Transverse colon (tissue), 4 donors: ENCODE data around the gene SLC27A4. TPM values are rescaled to one million over a fixed set of nuclear protein-coding genes. Genes with fewer than 3 reads are reported as not detected.

ENCODE experiments used
- DNase-seq: peaks from one replicate; pipeline ENCODE4 v3.0.0-alpha.2; 2019
- H3K27ac ChIP-seq, 4 donors: fragments of 200-600 bp; sonication (generic); 2 replicates each; pipeline ENCODE4 v1.5.1; 2016 to 2018; ENCODE audit warnings: inconsistent platforms in 4 of 4
- H3K27me3 ChIP-seq: fragments of 200-600 bp; sonication (generic); 2 replicates; pipeline ENCODE4 v1.5.1; 2017; ENCODE audit warnings: inconsistent platforms
- H3K36me3 ChIP-seq, 4 donors: fragments of 200-600 bp; sonication (generic); 2 replicates each; pipeline ENCODE4 v1.5.1; 2017 to 2019; ENCODE audit warnings: inconsistent platforms in 4 of 4
- H3K4me1 ChIP-seq, 4 donors: fragments of 200-600 bp; sonication (generic); 2 replicates each; pipeline ENCODE4 v1.5.1; 2017 to 2020; ENCODE audit warnings: inconsistent platforms in 4 of 4
- H3K4me3 ChIP-seq, 4 donors: fragments of 200-600 bp; sonication (generic); 1 replicate in 1 of 4; 2 replicates in 3 of 4; pipeline versions ENCODE4 v1.5.1 to v1.6.1; 2017 to 2019; ENCODE audit warnings: inconsistent platforms in 4 of 4
- H3K9me3 ChIP-seq, 2 donors: fragments of 200-600 bp; sonication (generic); 2 replicates each; pipeline ENCODE4 v1.5.1; 2017 to 2019; ENCODE audit warnings: inconsistent platforms in 2 of 2
- CTCF ChIP-seq, 5 experiments: fragments of 200-600 bp in 3 of 5; fragments of 450-650 bp in 2 of 5; sonication (generic) in 3 of 5; IDR thresholded peaks; 1 replicate in 2 of 5; 2 replicates in 3 of 5; pipeline ENCODE4 v1.5.1; 2016 to 2017; ENCODE audit warnings: antibody characterized with exemption in 5 of 5, inconsistent platforms in 3 of 5, mild to moderate bottlenecking in 2 of 5, moderate library complexity in 1 of 5
- EP300 ChIP-seq: sonication (generic); formaldehyde crosslinking; IDR thresholded peaks from one replicate; pipeline ENCODE4 v1.6.1; 2017; ENCODE audit warnings: antibody characterized with exemption, low read depth
- POLR2A ChIP-seq: fragments of 450-650 bp; IDR thresholded peaks from one replicate; pipeline ENCODE4 v1.6.1; 2016; ENCODE audit warnings: antibody characterized with exemption, mild to moderate bottlenecking, moderate library complexity
- POLR2AphosphoS5 ChIP-seq, 3 donors: sonication (generic); formaldehyde crosslinking; IDR thresholded peaks; one replicate each; pipeline ENCODE4 v1.6.1; 2016; ENCODE audit warnings: antibody characterized with exemption in 3 of 3
- WGBS, 2 donors: methylation state at CpG; one replicate each; pipeline ENCODE4 v1.1.5; 2018; ENCODE audit warnings: low coverage in 1 of 2; 5-methylcytosine and 5-hydroxymethylcytosine counted together
- in situ Hi-C, 4 donors: fragments of 200-750 bp; cut with MboI; loops; one replicate each; pipeline versions ENCODE4 v1.15.0 to v1.15.1; 2017; ENCODE audit warnings: low sequenced_read_pairs in 3 of 4, low pct_ligation_motif_present in 1 of 4, low pct_unique_long_range_greater_than_20kb in 1 of 4
- intact Hi-C: fragments of 100-400 bp; cut with DNase I; formaldehyde crosslinking; loops from one replicate; pipeline ENCODE4 v1.15.1; 2023; ENCODE audit warnings: low total_unique reads
- total RNA-seq, 4 donors: library from RNA; depleted of rRNA; stranded (reverse); fragments of >200 nt; gene quantifications; one replicate each; pipeline ENCODE4 v1.1.0, GENCODE V29; 2016

SLC27A4 gene
- total RNA-seq, 4 donors from 2014 or later = 26.3 to 92.4 (median 44.2) TPM

GRCh38 chr9:128396970-128397613 is 56.8 kb downstream of the SLC27A4 start:
- H3K4me1 ChIP-seq = no peaks in the 10 kb centered on the region
- in situ Hi-C loops = no loop called here
- no peak for TF ChIP-seq CTCF (IDR thresholded peaks at IDR 0.05)
- TF ChIP-seq POLR2AphosphoS5 (IDR thresholded peaks at IDR 0.05) = no peak
- TF ChIP-seq POLR2A = no peak
- TF ChIP-seq EP300 = no peak
- no peaks in the 10 kb centered on the region for H3K9me3 ChIP-seq
- no peak overlapping the region for H3K27ac ChIP-seq
- DNase-seq = no peak
- peaks cover 0 to 5% (median 0%) of the 10 kb centered on the region in 4 donors for H3K36me3 ChIP-seq
- WGBS, 2 donors = 17% methylated on average over 9 to 19 of the region's 19 CpGs
- H3K4me3 ChIP-seq = no peak overlapping the region
- H3K27me3 ChIP-seq = peaks cover 37% of the 10 kb centered on the region
- intact Hi-C loops = no loop called here

GRCh38 chr9:128397831-128398230 is 57.5 kb downstream of the SLC27A4 start:
- no peak for DNase-seq
- H3K27me3 ChIP-seq = peaks cover 37% of the 10 kb centered on the region
- intact Hi-C loops (no loop called here), in situ Hi-C loops (no loop called here)
- H3K27ac ChIP-seq = no peak overlapping the region
- peaks cover 0 to under 1% (median 0%) of the 10 kb centered on the region in 4 donors for H3K36me3 ChIP-seq
- no peaks in the 10 kb centered on the region for H3K9me3 ChIP-seq
- H3K4me1 ChIP-seq = no peaks in the 10 kb centered on the region
- no peak overlapping the region for H3K4me3 ChIP-seq
- no peak for TF ChIP-seq EP300
- no peak for TF ChIP-seq POLR2AphosphoS5 (IDR thresholded peaks at IDR 0.05)
- TF ChIP-seq POLR2A = no peak
- TF ChIP-seq CTCF (IDR thresholded peaks at IDR 0.05) = no peak
- 72% methylated on average over 7 of the region's 7 CpGs; no CpG with 5 or more reads in 1 of the 2 donors for WGBS, 2 donors

- Histone ChIP-seq H3K36me3 (no peaks in the 10 kb centered on the region), H3K4me1 (no peaks in the 10 kb centered on the region), H3K27ac (no peak overlapping the region), H3K4me3 (no peak overlapping the region), H3K27me3 (peaks cover 44% of the 10 kb centered on the region), H3K9me3 (no peaks in the 10 kb centered on the region)
- in situ Hi-C loops (no loop called here), intact Hi-C loops (no loop called here)
- TF ChIP-seq EP300 = no peak
- DNase-seq = no peak
- WGBS, 2 donors = 57 to 65% methylated on average over 1 to 3 of the region's 3 CpGs
These were observed 59.5 kb downstream of the SLC27A4 start for GRCh38 chr9:128399861-128400260.

GRCh38 chr9:128404560-128404959 is 64.2 kb downstream of the SLC27A4 start:
- Histone ChIP-seq H3K36me3 (no peaks in the 10 kb centered on the region), H3K4me1 (no peaks in the 10 kb centered on the region), H3K9me3 (no peaks in the 10 kb centered on the region), H3K27ac (no peak overlapping the region), H3K27me3 (peaks cover 36% of the 10 kb centered on the region), H3K4me3 (no peak overlapping the region)
- intact Hi-C loops = no loop called here
- WGBS, 2 donors = 60 to 78% methylated on average over 2 to 5 of the region's 5 CpGs
- DNase-seq = no peak
- in situ Hi-C loops = no loop called here
- TF ChIP-seq CTCF (IDR thresholded peaks at IDR 0.05) (no peak), POLR2AphosphoS5 (IDR thresholded peaks at IDR 0.05) (no peak), EP300 (no peak), POLR2A (no peak)
